Articular chondrocyte of knee joint (primary cell): Measurements from ENCODE around the gene MKX. TPM values are rescaled to one million over a fixed set of nuclear protein-coding genes. Genes with fewer than 3 reads are reported as not detected.

Experiments used
- small RNA-seq: library from RNA; depleted of rRNA; stranded (forward); fragments of <200 nt; gene quantifications from one replicate; pipeline ENCODE3, GENCODE V24; 2012
- total RNA-seq: library from RNA; depleted of rRNA; stranded (reverse); fragments of >200 nt; gene quantifications from 2 replicates; pipeline ENCODE4 v1.2.3, GENCODE V29; 2012

The MKX gene
- 10.1 and 14.8 TPM in 2 replicates for total RNA-seq

GRCh38 chr10:27745732-27746396, at the start of gene MKX:
MKX (minus strand) TSS chr10:27745819; CDS start chr10:27743415, 2,404 bp downstream.

Small RNA genes within 50 kb of the gene (small RNA-seq; reads per million reads assigned to genes)
- not detected for gene RN7SKP132

Other genes with a start within 250 kb of the MKX start
- 60.9 and 62.7 TPM in 2 replicates for gene RAB18, start 241.5 kb downstream of the MKX start, total RNA-seq